Measurements from ENCODE around the gene CLMN.

GRCh38 chr14:95244587-95244986 is 75.1 kb downstream of the CLMN start:
- no peak for TF ChIP-seq POLR2AphosphoS5 (IDR thresholded peaks at IDR 0.05)
- TF ChIP-seq, protein P1, sequence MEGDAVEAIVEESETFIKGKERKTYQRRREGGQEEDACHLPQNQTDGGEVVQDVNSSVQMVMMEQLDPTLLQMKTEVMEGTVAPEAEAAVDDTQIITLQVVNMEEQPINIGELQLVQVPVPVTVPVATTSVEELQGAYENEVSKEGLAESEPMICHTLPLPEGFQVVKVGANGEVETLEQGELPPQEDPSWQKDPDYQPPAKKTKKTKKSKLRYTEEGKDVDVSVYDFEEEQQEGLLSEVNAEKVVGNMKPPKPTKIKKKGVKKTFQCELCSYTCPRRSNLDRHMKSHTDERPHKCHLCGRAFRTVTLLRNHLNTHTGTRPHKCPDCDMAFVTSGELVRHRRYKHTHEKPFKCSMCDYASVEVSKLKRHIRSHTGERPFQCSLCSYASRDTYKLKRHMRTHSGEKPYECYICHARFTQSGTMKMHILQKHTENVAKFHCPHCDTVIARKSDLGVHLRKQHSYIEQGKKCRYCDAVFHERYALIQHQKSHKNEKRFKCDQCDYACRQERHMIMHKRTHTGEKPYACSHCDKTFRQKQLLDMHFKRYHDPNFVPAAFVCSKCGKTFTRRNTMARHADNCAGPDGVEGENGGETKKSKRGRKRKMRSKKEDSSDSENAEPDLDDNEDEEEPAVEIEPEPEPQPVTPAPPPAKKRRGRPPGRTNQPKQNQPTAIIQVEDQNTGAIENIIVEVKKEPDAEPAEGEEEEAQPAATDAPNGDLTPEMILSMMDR (IDR thresholded peaks at IDR 0.05): no peak

Measured in prostate gland (tissue), 2 donors.